Measurements from ENCODE around the gene PRR35.

PRR35 gene

DNA sequence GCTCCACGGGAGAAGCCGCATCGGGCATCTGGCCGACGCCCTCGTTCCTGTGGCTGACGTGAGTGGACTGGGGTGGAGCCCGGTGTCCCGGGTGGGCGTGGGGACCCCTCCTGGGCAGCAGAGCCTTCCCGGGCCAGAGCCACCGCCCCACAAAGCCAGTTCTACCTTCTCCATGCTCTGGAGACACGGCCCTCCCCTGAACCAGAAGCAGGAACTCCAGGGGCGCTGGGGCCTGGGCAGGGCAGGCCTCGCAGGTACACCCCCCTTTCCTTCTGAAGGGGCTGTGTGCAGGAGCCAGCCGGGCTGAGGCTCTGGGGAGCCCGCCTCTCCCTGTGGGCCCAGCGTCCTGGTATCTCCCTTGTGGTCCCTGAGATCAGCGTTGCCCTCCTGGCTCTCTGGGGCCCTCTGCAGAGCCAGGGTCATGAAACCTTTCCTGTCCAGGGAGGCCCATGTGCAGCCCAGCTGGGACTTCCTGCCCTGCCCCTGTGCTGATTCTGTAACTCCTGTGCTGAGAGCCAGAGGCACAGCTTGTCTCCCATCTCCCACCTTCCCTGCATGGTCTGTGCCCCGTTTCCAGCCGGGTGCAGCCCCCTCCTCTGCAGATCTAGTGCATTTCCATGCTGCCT lies 16.1 kb downstream of the PRR35 start:
- Mint-ChIP-seq H3K27ac (no peak overlapping the region), H3K9me3 (no peaks in the 10 kb centered on the region), H3K4me1 (peaks cover 22% of the 10 kb centered on the region), H3K27me3 (no peaks in the 10 kb centered on the region), H3K4me3 (no peak overlapping the region)
- DNase-seq (no peak), ATAC-seq (no peak)

- Mint-ChIP-seq H3K27ac (no peak overlapping the region), H3K9me3 (no peaks in the 10 kb centered on the region), H3K4me3 (no peak overlapping the region), H3K27me3 (no peaks in the 10 kb centered on the region), H3K4me1 (peaks cover 17% of the 10 kb centered on the region)
- DNase-seq (no peak), ATAC-seq (no peak)
Observed at GRCh38 chr16:576823-577201, 16.6 kb downstream of the PRR35 start.

GRCh38 chr16:577796-578195 lies 17.6 kb downstream of the PRR35 start:
- H3K27me3 Mint-ChIP-seq = no peaks in the 10 kb centered on the region
- DNase-seq (no peak), ATAC-seq (no peak)
- H3K4me3 Mint-ChIP-seq = no peak overlapping the region
- no peaks in the 10 kb centered on the region for H3K9me3 Mint-ChIP-seq
- H3K4me1 Mint-ChIP-seq = peaks cover 13% of the 10 kb centered on the region
- H3K27ac Mint-ChIP-seq = peak overlapping the region in 1 of 2 donors; percentile 54

DNA sequence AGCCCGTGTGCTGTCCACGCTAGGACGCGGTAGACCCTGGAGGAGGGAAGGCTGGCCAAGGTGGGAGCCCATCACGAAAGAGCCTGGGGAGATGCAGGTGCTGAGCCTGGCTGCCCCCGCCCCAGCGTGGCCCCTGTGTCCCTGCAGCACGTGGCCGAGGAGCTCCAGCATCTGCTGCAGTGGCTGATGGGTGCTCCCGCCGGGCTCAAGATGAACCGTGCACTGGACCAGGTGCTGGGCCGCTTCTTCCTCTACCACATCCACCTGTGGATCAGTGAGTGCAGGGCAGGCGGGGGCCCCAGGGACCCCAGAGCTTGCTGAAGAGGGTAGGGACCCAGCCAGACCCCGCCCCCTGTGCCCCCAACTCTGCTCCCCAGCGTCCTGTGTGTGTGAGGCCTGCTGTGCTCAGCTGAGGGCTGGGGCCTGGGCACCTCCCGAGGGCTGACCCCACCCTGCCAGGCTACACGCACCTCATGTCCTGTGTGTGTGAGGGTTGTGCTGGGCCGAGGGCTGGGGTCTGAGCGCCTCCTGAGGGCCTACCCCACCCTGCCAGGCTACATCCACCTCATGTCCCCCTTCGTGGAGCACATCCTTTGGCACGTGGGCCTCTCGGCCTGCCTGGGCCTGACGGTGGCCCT lies 18.2 kb downstream of the PRR35 start:
- H3K27ac Mint-ChIP-seq = no peak overlapping the region
- no peak overlapping the region for H3K4me3 Mint-ChIP-seq
- H3K9me3 Mint-ChIP-seq = no peaks in the 10 kb centered on the region
- H3K27me3 Mint-ChIP-seq = no peaks in the 10 kb centered on the region
- peaks cover 13% of the 10 kb centered on the region for H3K4me1 Mint-ChIP-seq
- DNase-seq (no peak), ATAC-seq (no peak)

GRCh38 chr16:578870-579405 lies 18.7 kb downstream of the PRR35 start:
- H3K4me3 Mint-ChIP-seq = no peak overlapping the region
- ATAC-seq = peak; percentile 85
- no peaks in the 10 kb centered on the region for H3K27me3 Mint-ChIP-seq
- H3K27ac Mint-ChIP-seq = no peak overlapping the region
- H3K9me3 Mint-ChIP-seq = no peaks in the 10 kb centered on the region
- peak; percentile 63 to 73 for DNase-seq
- H3K4me1 Mint-ChIP-seq = peaks cover 13% of the 10 kb centered on the region

GRCh38 chr16:580141-580945 lies 20.1 kb downstream of the PRR35 start:
- Mint-ChIP-seq H3K9me3 (no peaks in the 10 kb centered on the region), H3K27me3 (peaks cover 2% of the 10 kb centered on the region), H3K4me3 (no peak overlapping the region), H3K4me1 (peaks cover 15% of the 10 kb centered on the region), H3K27ac (no peak overlapping the region)
- ATAC-seq (no peak), DNase-seq (no peak)

- Mint-ChIP-seq H3K27me3 (peaks cover 5% of the 10 kb centered on the region), H3K4me3 (no peak overlapping the region), H3K4me1 (peaks cover 20% of the 10 kb centered on the region), H3K9me3 (no peaks in the 10 kb centered on the region), H3K27ac (no peak overlapping the region)
- no peak for DNase-seq
- no peak for ATAC-seq
Observed at GRCh38 chr16:580946-581498, 20.8 kb downstream of the PRR35 start.

GRCh38 chr16:582218-582613 lies 22.0 kb downstream of the PRR35 start:
- DNase-seq (no peak), ATAC-seq (no peak)
- H3K27ac Mint-ChIP-seq = no peak overlapping the region
- peaks cover 5% of the 10 kb centered on the region for H3K27me3 Mint-ChIP-seq
- no peak overlapping the region for H3K4me3 Mint-ChIP-seq
- H3K4me1 Mint-ChIP-seq = peaks cover 17% of the 10 kb centered on the region
- no peaks in the 10 kb centered on the region for H3K9me3 Mint-ChIP-seq

DNA sequence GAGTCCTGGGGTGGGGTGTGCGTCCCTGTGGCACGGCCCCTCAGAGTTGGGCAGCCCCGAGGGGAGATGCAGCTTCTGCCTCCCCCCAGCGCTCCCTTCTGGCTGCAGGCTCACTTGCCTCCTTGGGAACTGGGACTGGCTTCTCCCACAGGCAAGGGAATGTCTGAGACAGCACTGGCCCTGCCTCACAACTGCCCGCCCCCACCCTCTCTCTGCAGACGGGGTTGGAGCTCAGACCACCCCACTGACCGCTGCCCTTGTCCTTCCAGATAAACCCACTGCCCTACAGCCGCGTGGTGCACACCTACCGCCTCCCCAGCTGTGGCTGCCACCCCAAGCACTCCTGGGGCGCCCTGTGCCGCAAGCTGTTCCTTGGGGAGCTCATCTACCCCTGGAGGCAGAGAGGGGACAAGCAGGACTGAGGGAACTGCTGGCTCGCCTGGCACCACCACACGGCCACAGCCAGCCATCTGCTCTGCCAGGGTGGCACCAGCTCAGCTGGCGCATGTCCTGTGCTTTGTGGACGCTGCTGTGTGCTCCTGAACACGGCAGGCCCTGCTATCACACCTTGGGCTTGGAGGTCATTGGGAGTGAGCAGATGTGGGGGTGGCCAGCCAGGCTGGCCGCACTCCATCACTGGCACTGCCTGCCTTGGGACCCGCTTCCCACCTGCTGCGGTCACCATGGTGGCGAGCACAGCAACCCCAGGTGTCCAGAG lies 22.6 kb downstream of the PRR35 start:
- Mint-ChIP-seq H3K27me3 (peaks cover 5% of the 10 kb centered on the region), H3K4me3 (no peak overlapping the region), H3K4me1 (peaks cover 21% of the 10 kb centered on the region), H3K27ac (no peak overlapping the region), H3K9me3 (no peaks in the 10 kb centered on the region)
- DNase-seq (no peak), ATAC-seq (no peak)

DNA sequence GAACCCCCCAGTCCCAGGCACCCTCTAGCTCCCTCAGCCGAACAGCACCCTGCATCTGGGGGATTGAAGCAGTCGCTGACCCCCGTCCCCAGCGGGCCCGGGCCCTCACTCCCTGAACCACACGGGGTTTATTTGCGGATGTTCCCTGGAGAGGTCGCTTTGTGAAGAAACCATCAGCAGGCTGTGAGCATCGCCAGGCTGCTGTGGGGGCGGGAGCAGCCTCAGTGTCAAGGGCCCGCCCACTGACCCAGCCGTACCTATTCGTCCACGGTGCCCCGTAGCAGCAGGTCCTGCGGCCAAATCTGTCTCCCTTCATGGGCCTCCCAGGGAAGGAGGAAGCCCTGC lies 23.2 kb downstream of the PRR35 start:
- Mint-ChIP-seq H3K27ac (no peak overlapping the region), H3K4me3 (no peak overlapping the region), H3K27me3 (peaks cover 5% of the 10 kb centered on the region), H3K9me3 (no peaks in the 10 kb centered on the region), H3K4me1 (peaks cover 21% of the 10 kb centered on the region)
- DNase-seq (no peak), ATAC-seq (no peak)

DNA sequence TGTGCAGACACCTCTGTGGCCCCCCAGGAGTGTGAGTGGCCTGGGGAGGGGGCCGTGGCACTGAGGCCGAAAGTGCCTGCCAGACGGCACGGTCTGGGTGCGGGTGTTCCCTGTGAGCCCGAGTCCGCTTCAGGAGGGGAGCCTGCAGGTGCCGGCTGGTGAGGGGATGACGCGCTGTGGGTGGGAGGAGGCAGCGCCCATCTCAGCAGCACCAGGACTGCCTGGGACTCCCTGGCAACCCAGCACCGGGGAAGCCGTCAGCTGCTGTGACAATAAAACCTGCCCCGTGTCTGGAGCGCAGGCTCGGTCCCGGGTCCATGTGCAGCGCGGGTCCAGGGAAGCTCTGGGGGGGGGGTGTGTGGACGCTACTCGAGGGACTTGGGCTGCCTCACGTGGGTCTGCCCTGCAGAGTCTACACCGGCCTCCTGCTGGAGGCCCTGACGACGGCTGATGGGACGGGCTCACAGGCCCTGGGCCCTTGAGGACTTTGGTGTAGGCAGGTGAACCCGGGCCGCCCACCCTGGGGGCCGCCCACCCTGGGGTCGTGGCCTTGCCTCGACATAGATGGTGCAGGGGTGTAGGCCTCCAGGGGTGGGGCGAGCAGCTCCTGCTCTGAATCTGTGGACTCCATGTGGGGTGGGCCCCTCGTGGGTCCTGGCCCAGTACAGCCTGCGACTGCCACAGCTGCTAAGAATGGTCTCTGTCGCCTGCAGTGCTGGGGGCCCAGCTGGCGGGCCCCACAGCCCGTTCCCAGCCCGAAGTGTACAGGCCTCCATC lies 23.8 kb downstream of the PRR35 start:
- DNase-seq (no peak), ATAC-seq (no peak)
- H3K9me3 Mint-ChIP-seq = no peaks in the 10 kb centered on the region
- H3K4me1 Mint-ChIP-seq = peaks cover 16% of the 10 kb centered on the region
- H3K27me3 Mint-ChIP-seq = peaks cover 5% of the 10 kb centered on the region
- H3K4me3 Mint-ChIP-seq = no peak overlapping the region
- H3K27ac Mint-ChIP-seq = no peak overlapping the region

DNA sequence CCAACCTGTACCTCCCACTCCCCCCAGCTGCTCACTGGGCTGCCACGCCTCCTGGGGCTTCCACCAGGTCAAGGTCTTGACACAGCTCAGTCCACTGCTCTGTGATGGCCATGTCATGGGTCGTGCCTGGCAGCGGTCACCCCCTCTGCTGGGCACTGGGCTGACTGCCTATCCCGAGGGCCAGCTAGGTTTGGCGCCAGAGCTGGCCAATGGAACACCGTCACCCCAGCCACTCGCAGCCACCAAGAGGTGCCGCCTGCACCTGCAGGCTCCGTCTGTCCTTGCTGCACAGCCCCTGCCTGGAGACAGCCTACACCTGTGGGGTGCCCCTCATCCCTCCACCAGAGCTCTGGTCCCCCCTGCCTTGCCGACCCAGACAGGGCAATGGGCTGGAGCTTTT lies 25.2 kb downstream of the PRR35 start:
- Mint-ChIP-seq H3K4me3 (no peak overlapping the region), H3K9me3 (no peaks in the 10 kb centered on the region), H3K4me1 (peaks cover 15% of the 10 kb centered on the region), H3K27me3 (peaks cover 5% of the 10 kb centered on the region), H3K27ac (no peak overlapping the region)
- DNase-seq = no peak
- ATAC-seq = no peak

- Mint-ChIP-seq H3K9me3 (no peaks in the 10 kb centered on the region), H3K4me3 (no peak overlapping the region), H3K27me3 (peaks cover 5% of the 10 kb centered on the region), H3K4me1 (peaks cover 23% of the 10 kb centered on the region), H3K27ac (no peak overlapping the region)
- ATAC-seq (no peak), DNase-seq (no peak)
Observed at GRCh38 chr16:586047-586644, 26.0 kb downstream of the PRR35 start.

All from stimulated activated naive CD8-positive, alpha-beta T cell treated with anti-CD3 and anti-CD28 coated beads, Interleukin-15, amount 100 ng/mL, for 72 hours (primary cell).